ENCODE measurements around the gene BCKDHB.

BCKDHB gene

DNA sequence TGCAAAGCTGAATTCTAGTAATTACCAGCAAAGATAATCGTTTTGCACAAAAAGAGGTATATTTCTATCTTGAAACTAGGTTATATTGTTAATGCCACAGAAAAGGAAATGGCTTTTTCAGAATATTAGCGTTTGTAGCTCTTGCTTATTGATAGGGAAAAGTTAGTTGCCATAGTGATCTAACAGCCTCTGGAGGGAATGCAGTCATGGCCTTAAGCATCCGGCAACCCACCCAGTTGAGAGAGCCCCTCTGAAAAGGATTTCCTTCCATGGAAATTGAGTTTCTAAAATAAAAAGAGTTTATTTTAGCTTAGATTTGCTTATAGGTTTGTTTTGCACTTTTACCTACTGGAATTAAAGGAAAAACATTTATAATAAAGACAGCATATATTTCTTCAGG is 224.5 kb downstream of the BCKDHB start:
- H3K27ac ChIP-seq (replicated peaks): no peak overlapping the region
- TF ChIP-seq REST (IDR thresholded peaks at IDR 0.05; ENCODE audit: insufficient replicate concordance, low read depth): no peak
- no peak for TF ChIP-seq POLR2AphosphoS5 (IDR thresholded peaks at IDR 0.05; ENCODE audit: low read depth)
- no peak for TF ChIP-seq SPI1 (IDR thresholded peaks at IDR 0.05; ENCODE audit: borderline replicate concordance, low read depth)
- TF ChIP-seq GABPA (IDR thresholded peaks at IDR 0.05; ENCODE audit: low read depth): no peak
- TF ChIP-seq, protein P1, sequence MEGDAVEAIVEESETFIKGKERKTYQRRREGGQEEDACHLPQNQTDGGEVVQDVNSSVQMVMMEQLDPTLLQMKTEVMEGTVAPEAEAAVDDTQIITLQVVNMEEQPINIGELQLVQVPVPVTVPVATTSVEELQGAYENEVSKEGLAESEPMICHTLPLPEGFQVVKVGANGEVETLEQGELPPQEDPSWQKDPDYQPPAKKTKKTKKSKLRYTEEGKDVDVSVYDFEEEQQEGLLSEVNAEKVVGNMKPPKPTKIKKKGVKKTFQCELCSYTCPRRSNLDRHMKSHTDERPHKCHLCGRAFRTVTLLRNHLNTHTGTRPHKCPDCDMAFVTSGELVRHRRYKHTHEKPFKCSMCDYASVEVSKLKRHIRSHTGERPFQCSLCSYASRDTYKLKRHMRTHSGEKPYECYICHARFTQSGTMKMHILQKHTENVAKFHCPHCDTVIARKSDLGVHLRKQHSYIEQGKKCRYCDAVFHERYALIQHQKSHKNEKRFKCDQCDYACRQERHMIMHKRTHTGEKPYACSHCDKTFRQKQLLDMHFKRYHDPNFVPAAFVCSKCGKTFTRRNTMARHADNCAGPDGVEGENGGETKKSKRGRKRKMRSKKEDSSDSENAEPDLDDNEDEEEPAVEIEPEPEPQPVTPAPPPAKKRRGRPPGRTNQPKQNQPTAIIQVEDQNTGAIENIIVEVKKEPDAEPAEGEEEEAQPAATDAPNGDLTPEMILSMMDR (IDR thresholded peaks at IDR 0.05; ENCODE audit: insufficient read depth, low read length): no peak
- no peaks in the 10 kb centered on the region for H3K27me3 ChIP-seq (ENCODE audit: insufficient read depth, poor library complexity, severe bottlenecking)
- no peak for DNase-seq (ENCODE audit: low read depth in 1 of 2, low spot score in 1 of 2)
- no peak overlapping the region for H3K4me3 ChIP-seq (replicated peaks; ENCODE audit: insufficient read depth, low read length)

DNA sequence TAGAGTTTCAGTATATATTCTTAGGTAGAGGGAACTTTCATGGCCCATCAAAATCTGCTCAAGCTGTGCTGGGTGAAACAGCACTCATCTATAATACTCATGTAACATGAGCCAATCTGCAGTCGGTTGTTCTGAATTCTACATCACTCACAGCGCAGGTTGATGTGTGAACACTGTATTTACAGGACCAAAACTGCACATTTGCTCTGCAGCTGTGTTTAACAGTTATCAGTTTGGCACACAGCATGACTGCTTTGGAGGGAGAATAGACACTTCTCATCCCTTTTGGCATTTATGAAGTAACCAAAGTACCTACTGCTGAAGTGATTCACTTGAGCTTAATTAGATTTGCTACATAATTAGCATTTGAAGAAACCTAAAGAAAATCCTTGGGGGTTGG is 225.1 kb downstream of the BCKDHB start:
- Histone ChIP-seq H3K27me3 (ENCODE audit: insufficient read depth, poor library complexity, severe bottlenecking) (no peaks in the 10 kb centered on the region), H3K27ac (replicated peaks) (no peak overlapping the region), H3K4me3 (replicated peaks; ENCODE audit: insufficient read depth, low read length) (no peak overlapping the region)
- TF ChIP-seq REST (IDR thresholded peaks at IDR 0.05; ENCODE audit: insufficient replicate concordance, low read depth) (no peak), GABPA (IDR thresholded peaks at IDR 0.05; ENCODE audit: low read depth) (no peak), POLR2AphosphoS5 (IDR thresholded peaks at IDR 0.05; ENCODE audit: low read depth) (no peak), SPI1 (IDR thresholded peaks at IDR 0.05; ENCODE audit: borderline replicate concordance, low read depth) (no peak)
- TF ChIP-seq, protein P1 (IDR thresholded peaks at IDR 0.05; ENCODE audit: insufficient read depth, low read length): no peak
- no peak for DNase-seq (ENCODE audit: low read depth in 1 of 2, low spot score in 1 of 2)

DNA sequence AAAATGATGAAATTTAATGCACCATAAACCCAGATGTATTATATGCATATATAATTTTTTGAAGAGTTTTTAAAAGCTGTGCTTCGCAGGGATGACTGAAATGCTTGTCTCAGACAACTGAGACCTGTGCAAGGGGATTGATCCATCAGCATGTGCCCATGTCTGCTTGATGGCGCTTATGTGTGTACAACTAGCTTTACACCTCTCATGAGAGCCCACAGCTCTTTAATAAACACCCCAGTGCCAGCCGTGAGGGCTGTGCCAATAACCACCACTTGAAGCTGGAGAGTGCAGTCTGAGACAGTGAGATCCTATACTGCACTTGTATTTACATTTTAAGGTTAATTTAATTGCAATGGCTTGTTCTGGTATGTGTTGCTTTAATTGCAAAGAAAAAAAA is 225.5 kb downstream of the BCKDHB start:
- no peak overlapping the region for H3K27ac ChIP-seq (replicated peaks)
- DNase-seq (ENCODE audit: low read depth in 1 of 2, low spot score in 1 of 2): no peak
- TF ChIP-seq POLR2AphosphoS5 (IDR thresholded peaks at IDR 0.05; ENCODE audit: low read depth) (no peak), GABPA (IDR thresholded peaks at IDR 0.05; ENCODE audit: low read depth) (no peak), SPI1 (IDR thresholded peaks at IDR 0.05; ENCODE audit: borderline replicate concordance, low read depth) (no peak), REST (IDR thresholded peaks at IDR 0.05; ENCODE audit: insufficient replicate concordance, low read depth) (no peak)
- TF ChIP-seq, protein P1 (IDR thresholded peaks at IDR 0.05; ENCODE audit: insufficient read depth, low read length): no peak
- no peaks in the 10 kb centered on the region for H3K27me3 ChIP-seq (ENCODE audit: insufficient read depth, poor library complexity, severe bottlenecking)
- no peak overlapping the region for H3K4me3 ChIP-seq (replicated peaks; ENCODE audit: insufficient read depth, low read length)

Data from HL-60 (cell line).